HG03196 (cell line): ENCODE measurements around the gene ANKS1B.

Experiments
- ATAC-seq: cut with Tn5 transposase; IDR thresholded peaks from one replicate; pipeline ENCODE4 v1.9.1; 2021; ENCODE audit not compliant: unreplicated experiment

ANKS1B gene

DNA sequence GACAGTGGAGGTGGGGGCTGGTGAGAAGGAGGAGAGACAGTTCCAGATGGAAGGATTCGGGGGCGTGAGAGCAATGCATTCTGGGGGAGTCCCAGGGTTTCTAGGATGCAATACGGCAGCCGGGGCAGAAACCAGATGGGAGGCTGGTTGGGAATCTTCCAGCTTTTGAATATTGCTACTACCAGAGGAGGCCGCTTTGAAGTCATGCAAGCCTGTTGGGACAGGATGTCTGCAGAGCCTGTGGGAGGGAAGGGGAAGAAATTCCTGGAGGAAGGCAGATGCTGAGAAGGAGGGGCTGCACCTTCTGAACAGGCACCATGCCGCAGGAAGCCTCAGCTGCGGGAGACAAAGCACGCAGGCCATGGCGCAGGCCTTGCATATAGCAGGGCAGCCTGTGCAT is 1234.2 kb downstream of the ANKS1B start:
- no peak for ATAC-seq

DNA sequence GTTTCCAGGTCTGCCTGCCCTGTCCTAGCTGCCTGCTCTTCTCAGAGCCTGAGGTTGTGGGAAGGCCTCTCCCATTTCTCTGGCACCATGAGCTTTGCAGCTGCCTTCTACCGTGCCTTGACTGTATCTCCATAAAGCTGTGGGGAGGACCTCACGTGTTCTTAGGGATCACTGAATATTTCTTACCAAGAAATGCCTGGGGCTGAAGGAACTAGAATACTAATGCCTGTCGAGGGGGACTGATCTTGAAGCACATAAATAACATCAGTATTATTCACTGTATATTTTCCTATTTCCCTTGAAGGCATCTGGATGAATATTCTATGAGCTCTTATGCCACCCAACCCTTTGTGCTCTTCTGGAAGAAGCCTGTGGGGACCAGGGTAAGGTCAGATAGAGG is 1236.3 kb downstream of the ANKS1B start:
- no peak for ATAC-seq

DNA sequence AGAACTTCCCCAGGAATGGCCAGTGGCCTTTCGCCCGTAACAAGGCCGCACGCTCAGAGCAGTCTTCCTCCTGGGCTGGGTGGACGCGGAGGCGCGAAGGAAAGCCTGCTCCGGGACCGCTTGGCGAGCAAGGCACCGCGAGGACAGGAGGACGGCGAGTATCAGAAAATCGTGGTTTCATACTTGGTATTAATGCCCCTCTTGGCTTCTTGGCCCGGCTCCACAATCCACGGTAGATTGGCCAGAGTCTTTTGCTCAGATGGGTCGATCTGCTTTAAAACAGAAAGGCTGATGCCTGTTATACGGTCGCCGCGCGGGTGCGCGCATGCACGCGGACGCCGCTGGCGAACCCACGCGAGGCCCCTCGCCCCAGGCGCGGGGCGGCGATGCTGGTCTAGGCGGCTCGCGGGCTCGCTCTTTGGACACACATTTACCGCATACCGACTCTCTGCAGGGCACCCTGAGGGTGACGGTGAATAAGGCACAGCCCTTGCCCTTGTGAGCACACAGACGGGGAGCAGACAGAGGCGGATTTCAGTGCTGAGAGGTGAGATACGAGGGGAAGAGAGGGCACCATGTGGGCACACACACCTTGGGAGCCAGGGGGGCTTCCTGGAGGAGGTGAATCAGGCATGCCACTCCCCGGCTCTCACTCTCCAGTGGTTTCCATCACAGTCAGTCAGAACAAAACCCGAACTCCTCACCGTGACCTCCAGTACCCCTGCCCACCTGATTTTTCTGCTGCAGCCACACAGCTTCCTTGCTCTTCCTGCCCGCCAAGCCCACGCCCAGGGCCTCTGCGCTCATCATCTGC is 1239.0 kb downstream of the ANKS1B start:
- ATAC-seq: peak; percentile 57

DNA sequence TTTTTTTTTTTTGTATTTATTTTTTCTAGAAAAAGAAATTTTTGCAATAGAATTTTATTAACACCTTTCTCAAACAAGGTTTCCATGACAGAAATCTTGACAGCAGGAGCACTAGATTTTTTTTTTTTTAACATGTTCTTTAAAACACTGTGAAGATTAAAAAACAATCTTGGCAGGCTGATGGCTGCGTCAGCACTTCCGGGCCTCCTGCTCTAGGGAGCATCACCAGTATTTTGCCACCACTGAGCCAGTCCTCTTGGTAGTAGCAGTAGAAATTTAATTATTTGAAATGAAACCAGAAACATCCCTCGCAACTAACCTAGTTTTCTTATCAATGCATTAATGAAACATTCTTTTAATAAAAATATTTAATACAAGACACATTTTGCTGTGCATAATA is 1240.1 kb downstream of the ANKS1B start:
- no peak for ATAC-seq

DNA sequence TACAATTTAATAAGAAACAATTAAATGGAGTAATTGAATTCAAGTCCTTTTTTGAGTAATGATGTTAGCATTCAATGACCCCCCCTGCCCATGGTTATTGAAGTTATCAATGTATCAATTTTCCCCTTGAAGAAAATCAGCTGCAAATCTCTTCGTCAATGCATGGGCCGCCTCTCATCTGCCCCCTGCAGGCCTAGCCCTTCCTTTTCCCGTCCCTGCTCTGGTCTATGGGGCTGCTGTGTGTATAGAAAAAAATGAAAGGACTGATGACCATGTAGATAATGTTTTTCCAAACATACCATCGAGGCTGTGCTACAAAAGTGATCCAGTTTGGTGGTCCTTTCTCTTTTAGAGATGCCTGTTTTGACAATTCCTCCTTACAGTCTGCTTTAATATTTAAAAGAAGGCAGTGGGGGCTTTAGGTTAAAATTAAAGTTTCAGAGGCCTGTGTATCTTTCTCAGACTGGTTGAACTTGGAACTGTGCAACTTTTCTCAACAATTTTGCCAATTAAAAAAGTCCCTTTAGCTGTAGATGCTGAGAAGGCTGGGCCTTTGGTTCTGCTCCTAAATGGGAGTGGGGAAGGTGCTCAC is 1241.3 kb downstream of the ANKS1B start:
- no peak for ATAC-seq

DNA sequence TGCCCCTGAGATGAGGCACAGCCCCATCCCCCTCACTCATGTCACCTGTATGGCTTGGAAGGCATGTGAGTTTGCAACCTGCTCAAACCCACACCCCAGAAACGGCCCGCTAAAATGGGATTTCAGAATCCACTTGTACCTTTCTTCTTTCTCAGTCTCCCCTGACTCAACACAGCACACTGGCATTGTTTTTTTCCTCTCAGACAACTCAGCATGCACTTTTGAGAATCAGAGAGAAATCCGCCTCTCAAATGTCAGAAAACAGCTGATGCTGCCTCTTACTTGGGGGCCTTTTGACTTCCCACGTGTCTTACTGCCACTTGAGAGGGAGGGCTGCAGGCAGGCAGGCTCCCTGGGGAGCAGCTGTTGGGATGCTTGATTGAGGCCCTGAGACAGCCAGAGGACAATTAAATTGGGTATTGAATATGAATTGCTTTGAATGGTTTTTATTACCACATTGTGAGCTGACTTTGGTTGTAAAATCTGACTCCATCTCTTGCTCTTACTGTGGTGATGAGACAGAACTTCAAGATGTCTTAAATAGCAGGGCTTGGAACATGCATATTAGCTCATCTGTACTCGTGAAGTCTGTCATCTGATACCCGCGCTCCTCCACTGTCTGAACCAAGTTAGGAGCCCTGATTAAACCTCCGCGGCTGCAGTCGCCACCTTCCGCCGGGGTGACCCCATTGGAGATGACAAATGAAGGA is 1243.0 kb downstream of the ANKS1B start:
- no peak for ATAC-seq

DNA sequence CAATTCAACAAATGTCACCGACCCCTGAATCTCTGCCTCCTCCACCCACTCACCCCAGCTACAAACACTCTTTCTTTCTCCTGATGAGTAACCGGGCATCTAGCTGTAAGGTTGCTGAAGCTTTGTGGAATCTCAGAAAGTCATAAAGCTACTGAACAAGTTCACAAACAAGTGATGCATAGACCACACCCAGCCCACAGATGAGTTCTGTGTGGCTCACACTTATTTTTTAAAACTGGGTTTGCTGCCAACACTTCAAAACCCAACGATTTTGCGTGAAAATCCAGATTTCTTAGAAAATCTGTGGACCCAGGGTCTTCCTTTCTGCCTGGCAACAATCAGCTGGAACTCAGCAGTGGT is 1243.6 kb downstream of the ANKS1B start:
- no peak for ATAC-seq

DNA sequence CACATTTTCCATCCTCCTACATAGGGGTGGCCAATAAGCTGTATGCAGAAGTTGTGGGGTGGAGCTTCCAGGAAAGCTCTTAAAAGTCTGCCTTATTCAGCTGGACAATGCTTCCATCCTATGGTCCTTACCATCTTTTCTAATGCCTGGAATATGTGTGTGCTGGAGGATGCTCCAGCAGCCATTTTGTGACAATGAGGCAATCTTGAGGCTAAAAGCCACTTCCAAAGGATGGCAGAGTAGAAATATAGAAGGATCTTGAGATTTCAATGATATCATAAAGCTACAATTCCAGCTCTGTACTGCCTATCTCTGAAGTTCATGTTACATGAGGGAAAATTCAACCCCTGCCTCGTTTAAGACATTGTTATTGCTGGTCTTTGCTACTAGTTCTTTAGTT is 1244.0 kb downstream of the ANKS1B start:
- no peak for ATAC-seq

DNA sequence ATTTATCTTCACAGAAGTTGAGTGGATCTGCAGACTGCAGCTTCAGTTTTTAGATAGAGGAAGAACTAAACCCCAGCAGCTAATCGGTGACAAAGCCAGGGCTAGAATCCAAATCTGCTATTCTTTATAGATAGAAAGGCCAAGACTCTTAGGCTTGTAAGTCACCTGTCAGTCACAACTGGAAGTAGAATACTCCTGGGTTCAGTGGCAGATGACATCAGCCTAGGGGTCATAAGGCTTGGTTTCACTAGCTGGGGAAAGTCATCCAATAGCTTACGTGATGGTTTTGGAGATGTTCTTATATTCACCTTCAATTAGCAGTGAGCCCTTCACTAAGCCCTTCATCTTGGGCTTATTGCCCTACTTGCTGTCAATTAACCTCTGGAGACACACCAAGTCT is 1246.2 kb downstream of the ANKS1B start:
- ATAC-seq: no peak

DNA sequence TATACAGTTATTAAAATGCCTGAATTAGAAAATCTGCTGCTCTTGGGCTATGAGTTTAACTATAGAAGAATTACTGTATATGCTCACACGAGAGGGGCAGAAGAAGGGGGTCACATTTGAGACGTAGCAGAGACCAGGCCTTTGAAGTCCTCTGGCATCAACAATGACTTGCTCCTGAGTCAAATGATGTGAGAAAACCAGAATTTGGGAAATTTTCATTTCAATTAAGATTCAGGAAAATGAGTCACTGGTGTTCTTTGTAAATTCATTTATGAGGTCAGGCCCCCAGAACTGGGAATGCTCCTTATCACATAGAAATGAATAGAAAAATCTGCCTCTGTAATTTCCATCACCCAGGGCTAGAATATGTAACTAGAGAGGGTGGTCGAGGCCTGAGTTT is 1246.7 kb downstream of the ANKS1B start:
- no peak for ATAC-seq

DNA sequence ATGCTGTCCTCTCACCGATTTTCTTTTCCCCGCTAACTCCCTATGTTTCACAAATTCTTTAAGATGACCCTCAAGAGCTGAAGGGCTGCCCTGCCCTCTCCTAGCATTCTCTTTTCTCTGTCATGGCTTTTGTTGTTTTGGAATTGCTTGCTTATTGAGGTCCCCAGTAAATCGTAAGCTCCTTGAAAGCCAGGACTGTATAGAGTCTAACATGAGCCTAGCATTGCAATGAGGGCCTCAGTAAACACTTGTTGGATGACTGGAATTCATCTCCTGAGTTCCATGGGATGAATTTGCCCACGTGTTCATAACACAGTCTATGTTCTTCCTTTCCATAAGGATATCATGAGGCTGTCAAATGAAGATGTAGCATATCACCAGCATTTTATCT is 1247.4 kb downstream of the ANKS1B start:
- ATAC-seq: no peak

DNA sequence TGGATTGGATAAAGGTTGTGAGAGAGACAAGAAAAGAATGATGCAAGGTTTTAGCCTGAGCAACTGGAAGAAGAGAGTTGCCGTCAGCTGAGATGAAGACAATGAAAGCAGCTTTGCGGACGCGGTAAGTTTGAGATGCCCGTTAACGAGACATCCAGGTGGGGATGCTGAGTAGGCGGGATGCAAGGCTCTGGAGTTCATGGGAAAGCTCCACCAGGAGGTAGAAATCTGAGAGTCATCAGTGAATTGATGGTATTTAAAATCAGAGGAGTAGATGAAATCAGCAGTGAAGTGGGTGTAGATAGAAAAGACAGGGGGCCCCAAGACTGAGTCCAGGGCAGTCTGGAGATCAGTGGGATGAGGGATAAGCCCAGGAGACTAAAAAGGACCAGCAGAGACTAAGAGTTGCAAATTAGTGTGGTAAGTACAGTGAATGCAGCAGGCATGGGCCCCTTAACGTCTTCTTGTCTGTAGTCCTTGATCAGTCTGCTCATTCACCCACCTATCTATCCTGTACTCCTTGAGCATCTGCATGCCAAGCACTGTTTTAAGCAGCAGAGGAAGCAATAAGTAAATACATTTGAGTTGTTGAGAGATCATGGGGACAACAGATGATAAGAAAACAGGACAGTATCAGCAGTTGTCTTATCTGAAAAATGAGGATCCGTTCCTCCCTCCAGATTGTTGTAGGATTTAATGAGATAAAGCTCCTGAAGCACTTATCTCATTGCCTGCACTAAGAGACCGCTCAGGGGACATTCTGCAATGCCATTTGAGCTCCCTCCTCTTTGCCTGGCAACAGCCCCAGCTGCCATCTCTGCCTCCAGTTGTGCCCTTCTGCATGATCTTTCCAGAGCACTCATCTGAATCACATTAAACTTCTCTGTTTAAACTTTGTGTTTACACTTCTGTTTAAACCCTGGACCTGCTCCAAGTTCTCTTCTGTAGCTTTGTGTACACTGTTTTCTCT is 1248.1 kb downstream of the ANKS1B start:
- ATAC-seq: no peak

DNA sequence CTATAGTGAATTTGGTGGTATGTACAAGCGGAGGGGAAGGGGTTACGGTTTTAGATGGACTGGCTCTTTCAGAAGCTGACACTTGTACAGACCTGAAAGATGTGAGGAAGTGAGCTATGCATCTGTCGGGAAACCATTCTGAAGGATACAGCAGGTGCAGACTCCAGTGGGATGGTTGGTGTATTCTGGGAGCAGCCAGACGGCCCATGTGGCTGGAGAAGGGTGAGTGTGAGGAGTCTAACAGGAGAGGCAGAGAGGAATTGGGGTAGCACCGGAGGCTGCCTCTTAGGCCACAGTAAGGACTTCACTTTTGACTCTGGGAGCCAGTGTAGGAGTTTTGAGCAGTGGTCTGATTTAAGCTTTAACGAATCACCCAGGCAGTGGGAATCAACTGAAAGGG is 1248.9 kb downstream of the ANKS1B start:
- ATAC-seq: no peak

DNA sequence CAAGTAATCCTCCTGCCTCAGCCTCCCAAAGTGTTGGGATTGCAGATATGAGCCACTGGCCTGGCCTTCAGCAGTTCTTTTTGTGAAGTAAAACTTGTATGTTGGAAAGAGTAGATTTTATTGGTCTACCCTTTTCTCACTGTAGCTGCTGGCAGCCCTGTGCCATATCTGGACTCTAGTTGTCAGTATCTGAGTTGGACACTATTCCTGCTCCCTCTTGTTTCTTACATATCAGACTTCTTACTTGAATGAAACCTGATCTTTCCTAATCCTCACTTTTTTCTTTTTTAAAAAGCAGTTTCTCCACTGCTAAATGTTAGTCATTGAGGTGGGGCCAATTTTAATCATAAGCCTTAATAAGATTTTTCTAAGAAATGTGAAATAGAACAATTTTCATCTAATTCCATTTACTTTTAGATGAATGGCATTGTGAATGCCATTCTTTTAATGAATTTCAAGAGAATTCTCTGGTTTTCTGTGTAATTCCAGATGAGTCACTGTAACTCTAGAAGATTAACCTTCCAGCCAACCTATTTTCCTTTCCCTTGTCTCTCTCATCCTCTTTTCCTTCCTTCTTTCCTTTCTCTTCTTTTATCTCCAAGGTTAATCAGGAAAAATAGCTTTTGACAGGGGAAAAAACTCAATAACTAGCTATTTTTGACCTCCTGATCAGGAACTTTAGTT is 1250.9 kb downstream of the ANKS1B start:
- ATAC-seq: no peak

DNA sequence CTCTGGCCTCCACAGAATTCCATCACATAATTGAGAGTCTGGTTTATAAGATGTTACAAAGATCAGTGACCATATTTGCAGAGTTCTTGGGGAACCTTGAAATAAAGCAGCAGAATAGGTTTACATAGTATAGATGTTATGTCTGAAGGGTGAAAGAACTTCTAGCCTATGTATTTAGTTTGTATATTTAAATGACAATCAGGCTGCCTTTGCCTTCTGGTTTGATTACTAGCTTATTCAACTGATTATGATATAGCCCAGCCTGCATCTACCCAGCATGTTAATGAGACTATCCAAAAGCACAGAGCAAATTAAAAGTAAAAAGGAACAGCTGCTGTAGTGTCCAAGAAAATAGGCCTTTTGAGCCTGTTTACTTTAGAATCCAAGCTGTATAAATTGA is 1254.3 kb downstream of the ANKS1B start:
- no peak for ATAC-seq

DNA sequence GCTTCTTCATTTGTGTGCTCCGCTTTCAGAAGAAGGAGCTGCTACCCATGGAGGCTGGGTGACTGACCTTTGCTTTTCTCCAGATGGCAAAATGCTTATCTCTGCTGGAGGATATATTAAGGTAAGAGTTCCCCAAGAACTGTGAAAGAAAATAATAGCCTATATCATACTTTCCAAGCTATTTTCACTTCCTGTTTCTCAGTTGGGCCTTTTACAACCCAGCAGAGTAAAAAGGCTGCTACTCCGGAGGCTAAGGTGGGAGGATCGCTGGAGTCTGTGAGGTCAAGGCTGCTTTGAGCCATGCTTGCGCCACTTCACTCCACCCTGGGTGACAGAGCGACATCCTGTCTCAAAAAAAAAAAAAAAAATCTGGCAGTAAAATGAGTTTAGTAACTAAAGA is 1257.5 kb downstream of the ANKS1B start:
- ATAC-seq: no peak

DNA sequence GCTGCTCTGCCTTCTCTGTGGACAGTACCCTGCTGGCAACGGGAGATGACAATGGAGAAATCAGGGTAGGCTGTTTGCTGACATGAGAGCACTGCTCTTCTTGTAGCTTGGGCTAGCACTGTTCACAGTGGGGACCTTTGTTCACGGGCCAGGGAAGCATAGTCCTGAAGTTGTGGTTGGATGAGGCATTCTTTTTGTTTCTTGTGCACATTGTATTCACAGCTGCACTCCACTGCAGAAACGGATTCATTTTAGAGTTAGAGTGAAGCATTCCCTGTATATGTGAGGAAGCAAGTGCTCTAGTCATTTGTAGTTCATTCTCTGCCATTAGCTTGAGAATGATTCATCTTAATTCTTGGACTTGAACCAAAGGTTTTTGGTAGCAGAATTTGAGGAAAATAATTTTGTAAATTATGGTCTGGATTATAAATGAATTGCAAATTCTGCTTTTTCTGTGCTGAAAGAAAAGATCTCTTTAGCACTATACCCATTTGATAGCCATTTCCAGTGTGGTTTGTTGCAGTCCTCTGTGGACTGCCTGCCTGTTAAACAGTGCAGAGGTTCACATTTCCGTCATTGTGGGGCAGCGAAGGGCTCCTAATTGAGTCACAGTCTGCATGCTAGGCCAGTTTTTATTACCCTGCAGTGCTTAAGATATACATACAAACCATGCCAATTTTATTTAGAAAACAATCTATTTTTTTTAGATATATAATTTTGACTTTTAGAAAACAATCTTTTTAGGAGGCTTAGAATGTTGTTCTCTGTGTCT is 1259.1 kb downstream of the ANKS1B start:
- ATAC-seq: peak; percentile 88

DNA sequence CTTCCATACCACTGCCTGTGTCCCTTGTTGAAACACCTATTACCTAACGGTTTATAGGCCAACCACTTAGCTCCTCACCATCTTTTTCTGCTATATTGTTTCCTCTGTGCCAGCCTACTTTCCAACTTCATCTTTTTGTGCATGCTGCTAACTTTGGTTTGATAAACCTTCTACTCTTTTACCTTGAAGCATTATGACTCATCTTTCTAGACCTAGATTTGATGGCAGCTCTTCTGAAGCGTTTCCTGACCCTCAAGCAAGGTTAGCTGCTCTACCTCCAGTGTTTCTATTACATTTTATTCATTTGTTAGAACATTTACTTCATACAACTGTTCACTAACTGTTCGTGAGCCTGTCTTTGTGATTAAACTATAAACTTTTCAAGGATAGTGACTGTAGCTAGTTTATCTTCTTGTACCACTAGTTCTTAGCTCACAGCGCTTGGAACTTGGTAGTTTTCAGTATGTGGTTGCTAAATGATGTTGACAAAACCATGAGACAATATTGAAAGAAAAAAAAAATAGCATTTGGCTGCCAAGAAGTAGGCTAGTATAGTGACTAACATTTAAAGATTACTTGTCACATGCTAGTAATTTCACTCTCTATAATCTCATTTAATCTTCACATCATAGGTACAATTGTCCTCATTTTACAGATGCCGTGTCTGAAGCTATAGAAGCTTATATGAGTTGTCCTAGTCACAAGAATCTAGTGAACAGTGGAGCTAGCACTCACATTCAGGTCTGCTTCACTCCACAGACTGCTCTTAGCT is 1260.2 kb downstream of the ANKS1B start:
- no peak for ATAC-seq

DNA sequence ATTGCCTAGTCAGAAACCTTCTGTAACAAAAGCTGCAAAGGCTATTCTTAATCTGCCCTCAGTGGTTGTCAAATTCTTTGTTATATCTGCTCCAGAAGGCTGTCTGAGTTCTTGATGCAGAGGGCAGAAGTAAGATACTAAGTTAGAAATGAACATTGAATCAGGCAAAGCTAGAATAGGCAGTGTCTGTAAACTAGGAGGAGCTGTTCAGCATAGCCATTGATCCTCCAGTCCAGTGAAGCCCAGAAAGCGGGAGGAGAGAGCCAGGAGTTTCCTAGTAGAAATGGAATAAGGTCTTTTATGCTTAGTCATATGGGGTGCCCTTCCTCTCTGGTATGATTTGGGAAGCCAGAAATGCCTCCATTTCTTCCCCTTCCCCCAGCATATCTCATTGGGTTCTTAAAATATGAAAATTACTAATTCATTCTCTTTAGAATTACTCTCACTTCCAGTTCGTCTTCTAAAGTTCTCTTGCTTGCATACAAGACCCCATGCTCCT is 1263.5 kb downstream of the ANKS1B start:
- ATAC-seq: no peak
